NCI-H2081 (cell line): ENCODE results near the gene REST.
A peak's percentile ranks its signal among the peaks of the same experiment; 100 is the strongest.

Source experiments
- DNase-seq, 2 experiments: peaks; one replicate each; lab custom pipeline; 2025; lab: John Stamatoyannopoulos, UW

Gene REST

GRCh38 chr4:56977321-56978012 is 69.8 kb downstream of the REST start, which contains the start of gene NOA1:
Gene NOA1 (minus strand): TSS chr4:56977606. CDS start chr4:56977585, 21 bp downstream.
- peak; percentile 97 to 99 for DNase-seq

- peak; percentile 87 to 94 for DNase-seq
These were observed 71.1 kb downstream of the REST start, which contains the start of gene POLR2B for GRCh38 chr4:56978750-56979303. Gene POLR2B (plus strand): TSS chr4:56978896. CDS start chr4:56978986, 90 bp downstream.

GRCh38 chr4:56979421-56980072 is 71.8 kb downstream of the REST start:
- peak in 1 of 2 experiments; percentile 3 for DNase-seq

GRCh38 chr4:56981795-56982201 is 74.1 kb downstream of the REST start:
- DNase-seq = no peak

- DNase-seq = no peak
These were observed 78.5 kb downstream of the REST start for GRCh38 chr4:56986192-56986591.

GRCh38 chr4:56986952-56987351 is 79.3 kb downstream of the REST start:
- no peak for DNase-seq

GRCh38 chr4:56990109-56990905 is 82.6 kb downstream of the REST start:
- DNase-seq = no peak

GRCh38 chr4:56995525-56995924 is 87.8 kb downstream of the REST start:
- DNase-seq = peak; percentile 6 to 50

- no peak for DNase-seq
These were observed 92.1 kb downstream of the REST start for GRCh38 chr4:56999751-57000150.

- DNase-seq = no peak
These were observed 105.9 kb downstream of the REST start for GRCh38 chr4:57013543-57014120.
